ENCODE data around the gene GSK3A.

- TF ChIP-seq POLR2A (IDR thresholded peaks at IDR 0.05) (no peak), CTCF (IDR thresholded peaks at IDR 0.05) (no peak)
Observed at GRCh38 chr19:42246922-42247639, 4.7 kb upstream of the GSK3A start.
